H1 (cell line): ENCODE results near the gene MBP. TPM values are rescaled to one million over a fixed set of nuclear protein-coding genes. Genes with fewer than 3 reads are reported as not detected.

Source experiments
- CBX8 ChIP-seq: fragments of 300-800, 300-1000 bp; sonication (generic); IDR thresholded peaks from 2 replicates; pipeline ENCODE4 v1.7.1; 2016; ENCODE audit warnings: low read depth, low read length, borderline replicate concordance
- polyA plus RNA-seq, 7 experiments: library from polyadenylated mRNA; depleted of rRNA in 3 of 7; stranded (reverse) in 5 of 7; unstranded in 2 of 7; fragments of >200 nt in 5 of 7; fragments of 200-250 nt in 2 of 7; gene quantifications; 1 replicate in 5 of 7; 2 replicates in 1 of 7; 4 replicates in 1 of 7; pipeline versions ENCODE4 v1.2.1 to v1.2.3, GENCODE V29; 2011 to 2013; ENCODE audit warnings: missing spikeins in 2 of 7, mixed read lengths in 2 of 7
- total RNA-seq: library from RNA; stranded (reverse); fragmentation: NEBNext Ultra II Directional; extraction: Animal tissue kit (Norgen Biotek cat#: 25700); gene quantifications from 2 replicates; pipeline ENCODE4 v1.2.1, GENCODE V29; 2021

MBP gene
- total and polyA plus RNA-seq, 2 of the 8 experiments (the other 6 are each of a cell fraction or from before 2014, with no cell fraction given): 7.7 to 19.2 TPM

DNA sequence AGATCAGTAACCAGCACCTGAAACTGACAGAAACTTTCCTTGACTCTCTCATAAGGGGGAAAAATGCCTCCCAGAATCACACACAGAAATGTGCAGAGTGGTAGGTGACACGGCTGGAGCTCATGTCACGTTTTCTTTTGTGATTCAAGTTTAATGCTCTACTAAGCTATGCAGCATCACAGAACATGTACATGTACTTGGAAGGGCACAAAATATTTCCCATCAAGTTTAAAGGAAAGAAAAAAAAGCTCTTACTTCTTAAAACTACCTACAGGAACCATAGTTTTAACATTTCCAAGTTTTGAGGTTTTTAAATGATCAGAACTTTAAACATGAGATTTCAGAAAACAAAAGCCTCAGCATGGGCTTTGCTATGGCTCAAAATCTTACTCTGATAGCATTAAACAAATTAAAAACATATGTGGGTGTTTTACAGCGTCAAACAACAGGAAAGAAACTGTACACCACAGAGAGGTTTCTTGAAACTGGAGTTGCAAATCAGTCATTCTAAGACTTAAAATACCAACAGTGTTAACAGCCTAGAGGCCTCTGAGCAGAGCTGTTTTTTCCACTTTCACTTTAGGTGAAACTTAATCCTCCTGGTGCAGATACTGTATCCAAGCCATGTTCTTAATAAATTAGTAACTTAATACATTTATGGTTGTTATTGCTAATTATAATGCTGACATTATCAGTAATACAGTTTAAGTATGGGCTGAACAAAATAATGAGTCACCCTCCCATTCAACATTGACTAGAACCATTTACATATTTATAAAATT lies 30.1 kb downstream of the MBP start (continued):
- TF ChIP-seq CBX8: no peak
